Measurements from ENCODE around the gene SEMA6A.

Gene SEMA6A

DNA sequence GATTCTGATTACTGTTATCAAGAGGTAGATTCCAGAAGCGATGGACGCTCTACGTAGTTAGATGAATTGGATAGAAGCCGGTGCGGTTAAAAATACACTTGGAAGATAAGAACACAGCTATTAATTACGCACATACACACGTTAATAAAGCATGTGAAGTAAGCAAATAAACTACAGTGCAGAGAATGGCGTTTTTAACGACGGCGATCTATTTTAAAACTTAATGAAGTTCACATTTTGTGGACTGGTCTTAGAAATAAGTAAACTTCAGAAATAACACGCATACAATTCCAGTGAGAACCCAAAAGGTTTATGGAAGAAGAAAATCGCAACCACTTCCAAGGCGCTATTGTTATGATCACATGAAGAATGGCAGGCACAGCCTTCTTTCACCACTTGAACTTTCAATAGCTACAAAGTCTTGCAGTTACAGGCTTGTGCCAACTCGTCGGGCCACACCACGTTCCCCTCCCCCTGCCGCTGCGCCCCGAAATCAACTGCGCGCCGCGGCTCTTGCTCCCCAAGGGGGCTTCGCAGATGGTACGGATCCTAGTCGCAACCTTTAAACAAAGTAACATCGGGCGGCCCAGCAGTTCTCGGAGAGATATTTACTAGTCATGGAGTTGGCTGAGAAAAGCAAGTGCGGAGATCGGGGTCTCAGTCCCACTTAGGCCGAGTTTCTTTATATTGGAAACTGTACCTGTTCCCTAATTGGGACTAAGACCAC is 866 bp upstream of the SEMA6A start:
- DNase-seq = peak; percentile 5

- no peak for DNase-seq
Measured at GRCh38 chr5:116573702-116574366, 789 bp downstream of the SEMA6A start.

DNA sequence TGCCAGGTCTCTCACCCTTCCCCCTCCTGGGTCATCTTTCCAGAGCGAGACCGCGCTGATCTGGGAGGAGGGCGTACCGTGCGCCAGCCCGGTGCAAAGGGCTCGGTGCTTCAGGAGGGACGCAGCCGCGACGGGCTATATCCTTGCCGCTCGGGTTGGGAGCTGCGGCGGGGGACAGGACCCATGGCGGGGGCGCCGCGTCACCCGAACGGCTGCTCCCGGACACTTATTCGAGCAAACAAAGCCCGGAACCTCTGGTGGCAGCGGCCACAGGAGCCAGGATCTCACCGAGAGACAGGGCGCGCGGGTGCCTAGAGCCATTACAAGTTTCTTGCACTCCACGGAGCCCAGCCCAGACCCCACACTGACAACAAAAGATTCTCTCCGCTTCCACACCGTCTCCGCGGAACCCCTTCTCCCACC is 1.3 kb downstream of the SEMA6A start:
- peak; percentile 8 for DNase-seq

GRCh38 chr5:116572350-116573278 is 2.0 kb downstream of the SEMA6A start:
- no peak for DNase-seq

GRCh38 chr5:116571568-116572349 is 2.9 kb downstream of the SEMA6A start:
- DNase-seq = no peak

DNA sequence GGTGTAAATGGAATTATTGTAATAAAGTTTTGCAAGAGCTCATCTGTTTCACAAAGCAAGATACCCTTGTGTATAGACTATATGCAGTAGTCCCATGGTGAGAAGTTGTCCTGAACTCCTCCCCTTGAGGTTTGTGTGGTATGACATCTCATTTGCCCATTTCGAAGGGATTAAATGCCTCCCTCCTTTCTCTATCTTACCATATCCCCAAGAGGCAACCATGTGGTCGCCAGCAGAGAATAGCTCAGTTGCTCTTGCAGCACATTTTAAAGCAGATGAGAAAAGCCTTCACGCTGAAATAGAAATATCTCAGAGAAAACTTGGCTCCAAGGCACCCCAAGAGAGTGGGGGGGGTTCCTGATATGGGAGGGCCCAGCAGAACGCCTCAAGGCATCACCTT is 4.6 kb downstream of the SEMA6A start:
- no peak for DNase-seq

- no peak for DNase-seq
Measured at GRCh38 chr5:116567106-116567505, 7.5 kb downstream of the SEMA6A start.

DNA sequence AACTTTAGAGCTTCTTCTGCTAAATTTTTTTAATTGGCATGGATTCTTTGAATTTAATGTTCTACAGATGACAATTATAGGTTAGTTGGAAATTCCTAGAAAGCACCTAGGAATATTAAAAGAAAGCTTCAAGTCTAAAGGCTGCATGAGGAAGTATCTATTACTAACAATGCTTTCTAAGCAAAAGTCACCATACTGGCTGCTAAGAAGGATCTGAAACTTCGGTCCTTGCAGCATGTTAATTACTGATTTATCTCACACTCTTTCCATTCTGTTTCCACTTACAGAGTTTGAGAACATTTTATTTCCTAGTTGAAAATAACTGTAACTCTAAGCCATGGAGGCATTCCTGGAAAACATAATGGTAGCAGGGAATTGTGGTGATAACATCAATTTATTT is 8.4 kb downstream of the SEMA6A start:
- DNase-seq = no peak

- no peak for DNase-seq
Measured at GRCh38 chr5:116564756-116565490, 9.7 kb downstream of the SEMA6A start.

- DNase-seq = no peak
Measured at GRCh38 chr5:116564312-116564711, 10.3 kb downstream of the SEMA6A start.

GRCh38 chr5:116563736-116564308 is 10.8 kb downstream of the SEMA6A start:
- DNase-seq = no peak

DNA sequence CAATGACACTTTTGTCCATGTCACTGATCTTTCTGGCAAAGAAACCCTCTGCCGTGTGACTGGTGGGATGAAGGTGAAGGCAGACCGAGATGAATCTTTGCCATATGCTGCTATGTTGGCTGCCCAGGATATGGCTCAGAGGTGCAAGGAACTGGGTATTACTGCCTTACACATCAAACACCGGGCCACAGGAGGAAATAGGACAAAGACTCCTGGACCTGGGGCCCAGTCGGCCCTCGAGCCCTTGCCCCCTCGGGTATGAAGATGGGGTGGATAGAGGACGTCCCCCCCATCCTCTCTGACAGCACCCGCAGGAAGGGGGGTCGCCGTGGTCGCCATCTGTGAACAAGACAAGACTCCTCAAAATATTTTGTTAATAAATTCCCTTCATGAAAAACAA is 12.0 kb downstream of the SEMA6A start:
- DNase-seq = no peak

GRCh38 chr5:116561658-116562057 is 13.0 kb downstream of the SEMA6A start:
- no peak for DNase-seq

- no peak for DNase-seq
Measured at GRCh38 chr5:116559673-116560164, 14.9 kb downstream of the SEMA6A start.

GRCh38 chr5:116559239-116559638 is 15.4 kb downstream of the SEMA6A start:
- DNase-seq = no peak

- peak; percentile 17 for DNase-seq
Measured at GRCh38 chr5:116557669-116558271, 16.9 kb downstream of the SEMA6A start.

GRCh38 chr5:116554764-116555163 is 19.9 kb downstream of the SEMA6A start:
- no peak for DNase-seq

DNA sequence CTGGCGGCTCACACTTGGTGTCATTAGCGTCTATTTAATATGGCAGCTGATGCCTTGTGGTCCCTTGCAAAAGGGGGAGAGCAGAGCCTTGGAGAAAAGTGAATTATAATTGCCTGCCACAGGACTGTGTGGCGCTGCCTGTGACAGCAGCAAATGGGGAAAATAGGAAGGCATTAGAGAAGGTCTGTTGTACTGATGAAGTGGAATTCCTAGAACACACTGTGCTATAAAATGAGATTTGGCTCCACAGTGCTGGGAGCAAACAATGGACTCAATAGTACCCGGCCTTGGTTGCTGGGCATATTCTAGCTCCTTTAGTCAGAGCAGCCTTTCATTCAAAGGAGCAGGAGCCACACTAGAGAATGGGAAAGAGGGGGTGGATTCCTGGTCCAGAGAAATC is 21.3 kb downstream of the SEMA6A start:
- DNase-seq = no peak

- no peak for DNase-seq
Measured at GRCh38 chr5:116550082-116550481, 24.5 kb downstream of the SEMA6A start.

DNA sequence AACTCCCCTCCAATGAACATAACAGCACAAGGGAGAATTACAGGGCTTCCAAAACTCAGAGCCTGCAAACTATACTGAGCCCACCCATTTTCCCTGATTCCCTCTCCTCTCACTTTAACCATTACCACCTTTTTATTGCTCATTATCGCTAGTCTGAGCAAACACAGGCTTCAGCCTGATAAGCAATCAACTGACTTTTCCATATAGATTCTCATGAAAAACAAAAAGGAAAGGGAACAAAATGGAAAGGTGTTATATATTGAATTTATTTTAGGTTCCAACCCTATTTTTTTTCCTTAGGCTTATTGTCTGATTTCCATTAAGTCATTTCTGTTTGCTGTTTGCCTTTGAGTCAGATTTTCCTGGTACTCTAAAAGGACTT is 27.9 kb downstream of the SEMA6A start:
- DNase-seq = no peak

Measured in fibroblast of skin of right biceps (primary cell).